ENCODE results near the gene PSD4.

DNA sequence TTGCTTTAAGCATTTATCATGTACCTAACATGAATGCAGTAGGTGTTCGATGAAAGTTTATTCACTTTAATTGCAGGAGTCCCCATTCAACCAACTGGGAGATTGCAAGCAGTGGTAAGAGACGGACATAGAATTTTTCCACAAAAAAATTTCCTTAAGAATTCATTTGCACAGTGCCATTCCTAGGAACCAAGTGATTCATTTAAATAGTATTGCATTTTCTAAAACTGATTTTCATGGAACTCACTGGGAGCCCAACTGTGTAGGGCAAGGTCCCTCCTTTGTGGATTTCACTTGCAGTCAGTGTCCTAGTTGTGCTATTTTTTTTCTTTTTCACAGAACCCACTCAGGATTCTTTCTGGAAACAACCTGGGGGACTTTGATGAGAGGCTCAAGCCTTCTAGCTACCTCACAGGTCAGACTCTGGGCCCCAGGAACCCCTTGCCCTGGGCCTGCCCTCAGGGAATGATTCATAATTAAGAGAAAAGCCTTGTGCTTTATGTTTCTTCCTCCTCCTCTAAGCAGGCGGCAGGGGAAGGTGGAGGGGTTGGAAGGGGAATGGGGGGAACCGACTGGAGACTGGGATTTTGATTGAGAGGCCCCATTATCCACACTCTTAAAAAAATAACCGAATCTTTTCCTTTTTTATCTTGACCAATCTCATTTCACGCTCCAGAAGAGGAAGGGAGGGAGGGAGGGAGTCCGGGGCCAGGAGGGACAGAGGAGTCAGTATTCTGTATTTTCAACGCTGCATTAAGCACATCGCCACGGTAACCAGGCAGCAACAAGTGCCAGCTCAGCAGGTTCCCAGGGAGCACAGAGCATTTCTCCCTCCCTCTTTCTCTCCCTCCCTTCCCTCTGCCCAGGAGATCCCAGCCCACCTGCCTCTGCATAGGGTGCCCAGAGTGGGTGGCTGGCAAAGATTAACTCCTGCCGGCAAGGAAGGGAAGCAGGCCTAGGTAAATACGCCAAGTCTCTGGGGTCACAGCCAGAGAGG is 51.8 kb downstream of the PSD4 start:
- TF ChIP-seq, protein P1, sequence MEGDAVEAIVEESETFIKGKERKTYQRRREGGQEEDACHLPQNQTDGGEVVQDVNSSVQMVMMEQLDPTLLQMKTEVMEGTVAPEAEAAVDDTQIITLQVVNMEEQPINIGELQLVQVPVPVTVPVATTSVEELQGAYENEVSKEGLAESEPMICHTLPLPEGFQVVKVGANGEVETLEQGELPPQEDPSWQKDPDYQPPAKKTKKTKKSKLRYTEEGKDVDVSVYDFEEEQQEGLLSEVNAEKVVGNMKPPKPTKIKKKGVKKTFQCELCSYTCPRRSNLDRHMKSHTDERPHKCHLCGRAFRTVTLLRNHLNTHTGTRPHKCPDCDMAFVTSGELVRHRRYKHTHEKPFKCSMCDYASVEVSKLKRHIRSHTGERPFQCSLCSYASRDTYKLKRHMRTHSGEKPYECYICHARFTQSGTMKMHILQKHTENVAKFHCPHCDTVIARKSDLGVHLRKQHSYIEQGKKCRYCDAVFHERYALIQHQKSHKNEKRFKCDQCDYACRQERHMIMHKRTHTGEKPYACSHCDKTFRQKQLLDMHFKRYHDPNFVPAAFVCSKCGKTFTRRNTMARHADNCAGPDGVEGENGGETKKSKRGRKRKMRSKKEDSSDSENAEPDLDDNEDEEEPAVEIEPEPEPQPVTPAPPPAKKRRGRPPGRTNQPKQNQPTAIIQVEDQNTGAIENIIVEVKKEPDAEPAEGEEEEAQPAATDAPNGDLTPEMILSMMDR (IDR thresholded peaks at IDR 0.05), result no peak
- TF ChIP-seq EP300 (IDR thresholded peaks at IDR 0.05), result no peak
- no peak for TF ChIP-seq POLR2AphosphoS5 (IDR thresholded peaks at IDR 0.05)
- no peak for TF ChIP-seq POLR2A (IDR thresholded peaks at IDR 0.05)
